Liver (tissue), 3 donors: ENCODE measurements around the gene TDRD9.

ENCODE experiments used
- CTCF ChIP-seq: fragments of 150-350 bp; IDR thresholded peaks from 2 replicates; pipeline ENCODE4 v1.5.1; 2017; ENCODE audit warnings: improper control_type of control experiment, low read depth, low read length; ENCODE audit not compliant: missing input control
- FOXA1 ChIP-seq: IDR thresholded peaks from 2 replicates; pipeline ENCODE4 v1.6.1; 2016; ENCODE audit warnings: antibody characterized with exemption
- GABPA ChIP-seq, 2 donors: IDR thresholded peaks in 1 of 2; conservative IDR thresholded peaks in 1 of 2; 2 replicates each; pipeline ENCODE4 v1.6.1; 2016; ENCODE audit warnings: antibody characterized with exemption in 2 of 2, mild to moderate bottlenecking in 1 of 2, moderate library complexity in 1 of 2
- JUND ChIP-seq, 2 donors: IDR thresholded peaks; 2 replicates each; pipeline ENCODE4 v1.6.1; 2016; ENCODE audit warnings: antibody characterized with exemption in 2 of 2
- MAX ChIP-seq: IDR thresholded peaks from 2 replicates; pipeline ENCODE4 v1.6.1; 2016; ENCODE audit warnings: antibody characterized with exemption
- RAD21 ChIP-seq, 2 donors: IDR thresholded peaks; 2 replicates each; pipeline ENCODE4 v1.6.1; 2016; ENCODE audit warnings: antibody characterized with exemption in 2 of 2, mild to moderate bottlenecking in 2 of 2
- REST ChIP-seq: IDR thresholded peaks from 2 replicates; pipeline ENCODE4 v1.6.1; 2016; ENCODE audit warnings: antibody characterized with exemption, mild to moderate bottlenecking
- RXRA ChIP-seq, 2 donors: IDR thresholded peaks; 2 replicates each; pipeline ENCODE4 v1.6.1; 2017 to 2018; ENCODE audit warnings: antibody characterized with exemption in 2 of 2, mild to moderate bottlenecking in 1 of 2
- SP1 ChIP-seq: IDR thresholded peaks from 2 replicates; pipeline ENCODE4 v1.6.1; 2018; ENCODE audit warnings: antibody characterized with exemption, mild to moderate bottlenecking
- TAF1 ChIP-seq: conservative IDR thresholded peaks from 2 replicates; pipeline ENCODE4 v1.6.1; 2016; ENCODE audit warnings: antibody characterized with exemption, mild to moderate bottlenecking
- YY1 ChIP-seq: IDR thresholded peaks from 2 replicates; pipeline ENCODE4 v1.6.1; 2016; ENCODE audit warnings: antibody characterized with exemption, mild to moderate bottlenecking
- ZBTB33 ChIP-seq: IDR thresholded peaks from 2 replicates; pipeline ENCODE4 v1.6.1; 2016; ENCODE audit warnings: antibody characterized with exemption
- TF ChIP-seq, protein P1 (sequence below): IDR thresholded peaks from 2 replicates; pipeline ENCODE4 v1.6.1; 2016; ENCODE audit warnings: antibody characterized with exemption
- donor health status: healthy.
- donor health status: healthy.

- TF ChIP-seq CTCF (no peak), FOXA1 (peak; percentile 94), REST (peak; percentile 85), MAX (peak; percentile 96), TAF1 (peak; percentile 53), RAD21 (IDR thresholded peaks at IDR 0.05) (peak in 1 of 2 donors; percentile 32), YY1 (peak; percentile 87), JUND (IDR thresholded peaks at IDR 0.05) (peak; percentile 80 to 91), SP1 (peak; percentile 99), ZBTB33 (peak; percentile 94), RXRA (IDR thresholded peaks at IDR 0.05) (peak; percentile 100), GABPA (IDR thresholded peaks at IDR 0.05 in 1 of 2, conservative IDR thresholded peaks at IDR 0.05 in 1 of 2) (peak in 1 of 2 donors; percentile 70)
- TF ChIP-seq, protein P1, sequence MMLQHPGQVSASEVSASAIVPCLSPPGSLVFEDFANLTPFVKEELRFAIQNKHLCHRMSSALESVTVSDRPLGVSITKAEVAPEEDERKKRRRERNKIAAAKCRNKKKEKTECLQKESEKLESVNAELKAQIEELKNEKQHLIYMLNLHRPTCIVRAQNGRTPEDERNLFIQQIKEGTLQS = peak; percentile 72
Observed at GRCh38 chr14:104087981-104088850, 160.0 kb downstream of the TDRD9 start.
